GM21447 (cell line): ENCODE data around the gene NALCN.
"Not testable (repeated sequence)": the region's sequence is repeated elsewhere in the genome, so short reads cannot be mapped to it uniquely, and the experiment has no call there.

Experiments used
- ATAC-seq: cut with Tn5 transposase; IDR thresholded peaks from one replicate; pipeline ENCODE4 v1.9.1; 2021; ENCODE audit not compliant: unreplicated experiment

The NALCN gene

GRCh38 chr13:101343128-101343787, 73.0 kb downstream of the NALCN start:
- no peak for ATAC-seq

- no peak for ATAC-seq
These were observed 74.8 kb downstream of the NALCN start for GRCh38 chr13:101341464-101341863.

GRCh38 chr13:101339202-101339601, 77.1 kb downstream of the NALCN start:
- ATAC-seq = no peak

- ATAC-seq = no peak
These were observed 83.7 kb downstream of the NALCN start for GRCh38 chr13:101332583-101332982.

- no peak for ATAC-seq
These were observed 84.6 kb downstream of the NALCN start for GRCh38 chr13:101331731-101332130.

DNA sequence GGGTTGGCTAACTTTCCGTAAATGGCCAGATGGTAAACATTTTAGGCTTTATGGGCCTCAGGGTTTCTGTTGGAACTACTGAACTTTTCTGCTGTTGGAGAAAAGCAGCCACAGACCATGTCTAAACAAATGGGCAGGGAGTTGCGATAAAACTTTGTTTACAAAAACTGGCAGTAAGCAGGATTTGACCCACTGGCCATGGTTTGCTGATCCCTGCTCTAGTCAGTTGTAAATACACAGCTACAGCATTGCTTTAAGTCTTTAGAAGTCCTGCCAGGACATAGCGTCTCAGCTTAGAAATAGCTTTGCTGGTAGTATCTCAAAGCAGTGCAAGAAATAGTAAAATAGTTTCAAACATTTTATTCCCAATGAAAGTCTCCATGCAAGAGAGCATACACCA, 88.4 kb downstream of the NALCN start:
- ATAC-seq = no peak

DNA sequence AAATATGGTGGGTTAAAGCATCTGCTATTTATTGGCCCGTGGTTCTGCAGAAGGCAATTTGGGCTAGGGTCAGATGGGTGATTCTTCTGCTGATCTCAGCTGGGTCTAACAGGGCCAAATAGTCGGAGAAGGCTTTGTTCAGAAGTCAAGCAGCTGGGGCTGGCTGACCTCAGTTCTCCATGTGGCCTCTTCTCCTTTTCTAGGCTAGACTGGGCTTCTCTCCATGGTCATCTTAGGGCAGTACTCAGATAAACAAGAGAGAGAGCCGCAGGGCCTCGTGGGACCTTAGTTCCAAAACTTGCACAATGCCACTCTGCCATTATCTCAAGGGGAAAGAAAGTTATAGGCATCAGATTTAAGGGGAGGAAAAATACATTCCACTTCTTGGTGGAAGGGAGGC, 89.6 kb downstream of the NALCN start:
- ATAC-seq = no peak

DNA sequence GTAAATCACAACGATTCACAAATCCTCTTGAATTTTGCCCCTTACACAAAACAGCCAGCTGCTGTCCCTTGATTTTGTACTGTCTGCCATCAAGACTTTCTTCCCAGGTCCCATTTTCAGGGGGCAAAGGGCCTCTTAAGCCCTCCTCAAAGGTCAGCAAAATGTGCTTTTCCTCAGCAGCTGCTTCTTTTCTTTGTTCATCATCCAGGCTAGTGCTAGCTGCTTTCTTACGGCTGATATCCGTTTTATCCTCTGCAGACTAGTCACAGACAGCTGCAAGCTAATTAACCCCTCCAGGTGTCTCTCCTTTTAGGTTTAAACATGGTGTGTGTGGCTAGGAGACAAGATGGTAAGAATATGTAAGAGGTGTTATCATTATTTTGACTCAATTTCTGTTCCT, 90.9 kb downstream of the NALCN start:
- ATAC-seq = no peak

- no peak for ATAC-seq
These were observed 92.7 kb downstream of the NALCN start for GRCh38 chr13:101323601-101324000.

DNA sequence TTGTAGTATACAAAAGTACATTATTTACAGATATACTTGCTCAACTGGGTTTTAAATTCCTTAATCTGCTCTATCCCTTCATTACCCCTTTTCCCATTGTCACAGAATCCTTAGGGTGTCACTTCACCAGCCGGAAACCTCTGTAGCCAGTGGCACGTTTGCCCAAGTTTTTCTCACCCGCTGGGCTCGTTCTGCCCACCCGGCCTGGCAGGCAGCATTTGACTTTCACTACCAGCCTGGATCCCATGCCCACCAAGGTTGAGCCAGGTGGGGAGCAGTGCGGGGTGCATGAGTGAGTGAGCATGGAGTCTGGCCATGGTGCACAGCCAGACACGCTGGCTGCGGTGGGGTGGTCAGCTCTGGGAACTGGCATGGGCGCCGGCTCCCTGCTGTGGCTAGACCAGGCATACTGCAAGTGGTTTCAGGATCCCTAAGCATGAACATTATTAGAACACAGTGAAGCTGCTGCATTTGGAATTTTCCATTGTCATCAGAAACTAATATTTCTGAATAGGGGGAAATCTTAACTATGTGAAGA, 98.3 kb downstream of the NALCN start:
- ATAC-seq = no peak

- not testable (repeated sequence) for ATAC-seq
These were observed 102.8 kb downstream of the NALCN start for GRCh38 chr13:101313479-101313878.

GRCh38 chr13:101309014-101309619, 107.2 kb downstream of the NALCN start:
- ATAC-seq = no peak

DNA sequence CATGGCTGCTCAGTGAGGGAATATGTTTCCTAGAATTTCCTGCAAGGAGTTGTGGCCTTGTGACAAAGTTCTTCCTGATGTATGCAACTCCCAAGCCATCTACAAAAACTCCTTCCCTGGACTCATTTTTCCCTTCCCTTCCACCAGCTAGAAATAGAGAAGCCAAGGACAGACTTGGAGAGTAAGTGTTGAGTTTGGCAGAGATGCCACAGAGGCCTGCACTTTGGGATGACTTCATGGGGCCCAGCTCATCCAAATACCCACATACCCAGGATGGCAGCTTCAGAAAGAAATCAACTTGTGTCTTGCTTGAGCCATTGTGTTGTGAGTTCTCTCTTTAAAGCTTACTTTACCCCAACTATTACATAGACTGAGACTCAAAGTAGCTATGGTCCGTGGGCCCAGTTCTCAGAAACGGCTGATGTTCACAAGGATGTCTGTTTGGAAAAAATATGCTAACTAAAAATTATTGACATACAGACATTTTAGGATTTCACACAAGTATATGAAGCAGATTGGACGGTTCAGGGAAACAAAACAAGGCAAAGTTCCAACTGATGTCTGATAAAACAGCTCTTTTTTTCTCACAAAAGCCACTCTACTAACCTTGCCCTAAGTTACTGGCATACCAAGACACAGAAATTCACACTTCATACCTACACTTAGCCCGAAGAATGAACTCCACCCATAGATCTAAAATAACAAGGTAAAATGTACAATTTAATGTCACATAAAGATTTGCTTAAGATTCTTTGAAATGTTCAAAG, 107.9 kb downstream of the NALCN start:
- no peak for ATAC-seq

DNA sequence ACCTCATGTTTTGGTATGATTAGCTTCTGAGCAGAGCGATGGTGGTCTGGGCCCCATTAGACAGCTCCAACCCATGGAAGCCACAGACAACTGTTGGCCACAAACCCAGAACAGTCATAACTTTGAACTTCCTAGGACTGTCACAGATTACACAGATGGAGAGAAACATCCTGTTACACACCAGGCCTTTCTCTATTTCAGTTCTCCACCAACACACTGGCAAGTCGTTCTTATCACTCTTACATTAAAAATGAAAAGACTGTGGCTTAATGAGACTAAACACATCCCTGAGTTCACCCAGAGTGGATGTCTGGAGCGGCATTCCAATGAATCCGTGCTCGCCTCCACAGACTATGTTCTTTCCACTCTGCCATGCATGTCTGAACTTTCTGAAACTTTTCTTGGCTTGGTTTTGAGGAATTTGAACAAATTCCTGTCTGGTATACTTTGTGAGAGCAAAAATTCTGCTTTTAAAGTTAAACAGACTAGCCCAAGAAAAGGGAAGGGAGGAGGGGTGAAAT, 109.1 kb downstream of the NALCN start:
- ATAC-seq = no peak

- ATAC-seq = no peak
These were observed 109.5 kb downstream of the NALCN start for GRCh38 chr13:101306773-101307172.

GRCh38 chr13:101305981-101306411, 110.3 kb downstream of the NALCN start:
- ATAC-seq = no peak

- ATAC-seq = no peak
These were observed 112.8 kb downstream of the NALCN start for GRCh38 chr13:101303521-101303920.

- ATAC-seq = no peak
These were observed 115.3 kb downstream of the NALCN start for GRCh38 chr13:101301053-101301452.

- ATAC-seq = no peak
These were observed 115.8 kb downstream of the NALCN start for GRCh38 chr13:101300531-101300930.

- ATAC-seq = no peak
These were observed 117.8 kb downstream of the NALCN start for GRCh38 chr13:101298517-101298916.

GRCh38 chr13:101297794-101298193, 118.5 kb downstream of the NALCN start:
- ATAC-seq = no peak

DNA sequence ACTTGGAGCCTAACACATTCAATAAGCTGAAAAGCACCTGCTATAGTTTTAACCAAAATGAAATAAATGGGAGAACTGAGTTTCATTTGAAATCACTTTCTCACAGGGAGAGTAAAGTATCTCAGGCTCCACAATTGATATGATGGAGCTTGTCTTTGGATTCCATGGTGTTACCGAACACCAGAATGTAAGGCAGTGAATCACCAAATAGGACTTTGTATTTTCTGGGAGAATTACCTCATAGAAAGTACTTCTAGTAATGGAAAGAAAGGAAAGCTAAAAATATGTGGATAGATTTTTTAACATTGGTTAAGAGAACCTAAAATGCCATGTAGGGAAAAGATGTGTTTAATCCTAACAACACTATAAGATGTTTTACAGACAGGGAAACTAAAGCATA, 123.6 kb downstream of the NALCN start:
- ATAC-seq = no peak
